Tibial nerve (tissue), 4 donors: ENCODE results near the gene YIPF7. TPM values are rescaled to one million over a fixed set of nuclear protein-coding genes. Genes with fewer than 3 reads are reported as not detected.
A peak's percentile ranks its signal among the peaks of the same experiment; 100 is the strongest.

Experiments
- DNase-seq, 2 donors: peaks; one replicate each; pipeline ENCODE4 v3.0.0-alpha.2; 2019; ENCODE audit warnings: low spot score in 2 of 2
- H3K27ac ChIP-seq, 4 donors: fragments of 200-600 bp; sonication (generic) in 3 of 4; one replicate each; pipeline ENCODE4 v1.5.1; 2017 to 2019; ENCODE audit warnings: mild to moderate bottlenecking in 1 of 4
- H3K27me3 ChIP-seq, 2 donors: fragments of 200-600 bp; sonication (generic) in 1 of 2; one replicate each; pipeline versions ENCODE4 v1.5.1 to v1.6.0; 2017 to 2019
- H3K36me3 ChIP-seq, 3 donors: fragments of 200-600 bp; sonication (generic); one replicate each; pipeline ENCODE4 v1.5.1; 2018 to 2019
- H3K4me1 ChIP-seq, 4 donors: fragments of 200-600 bp; sonication (generic) in 3 of 4; one replicate each; pipeline ENCODE4 v1.5.1; 2017 to 2019
- H3K4me3 ChIP-seq, 4 donors: fragments of 200-600 bp; sonication (generic) in 3 of 4; one replicate each; pipeline ENCODE4 v1.5.1; 2017 to 2019; ENCODE audit warnings: mild to moderate bottlenecking in 1 of 4, moderate library complexity in 1 of 4
- H3K9me3 ChIP-seq, 4 donors: fragments of 200-600 bp; sonication (generic) in 3 of 4; one replicate each; pipeline ENCODE4 v1.5.1; 2017 to 2019
- EP300 ChIP-seq, 2 donors: sonication (generic); formaldehyde crosslinking; IDR thresholded peaks; one replicate each; pipeline ENCODE4 v1.6.1; 2017; ENCODE audit warnings: antibody characterized with exemption in 2 of 2, mild to moderate bottlenecking in 1 of 2
- POLR2A ChIP-seq, 2 donors: fragments of 450-650 bp; IDR thresholded peaks; one replicate each; pipeline ENCODE4 v1.6.1; 2017; ENCODE audit warnings: antibody characterized with exemption in 2 of 2, mild to moderate bottlenecking in 2 of 2, moderate library complexity in 2 of 2
- WGBS, 2 donors: methylation state at CpG; one replicate each; pipeline ENCODE4 v1.1.5; 2018; 5-methylcytosine and 5-hydroxymethylcytosine counted together
- total RNA-seq, 4 donors: library from RNA; depleted of rRNA; stranded (reverse); fragments of >200 nt; gene quantifications; one replicate each; pipeline ENCODE4 v1.1.0, GENCODE V29; 2016
- TF ChIP-seq, protein P1 (sequence below), 5 experiments: fragments of 200-600 bp in 3 of 5; fragments of 450-650 bp in 2 of 5; sonication (generic) in 3 of 5; IDR thresholded peaks; one replicate each; pipeline ENCODE4 v1.5.1; 2016 to 2019; ENCODE audit warnings: antibody characterized with exemption in 5 of 5, mild to moderate bottlenecking in 3 of 5, moderate library complexity in 2 of 5

The YIPF7 gene
- total RNA-seq: 1 to 10 TPM in 1 of 4 donors, under 1 TPM in 1, not detected in 2; 0.98 to 2.0 TPM

DNA sequence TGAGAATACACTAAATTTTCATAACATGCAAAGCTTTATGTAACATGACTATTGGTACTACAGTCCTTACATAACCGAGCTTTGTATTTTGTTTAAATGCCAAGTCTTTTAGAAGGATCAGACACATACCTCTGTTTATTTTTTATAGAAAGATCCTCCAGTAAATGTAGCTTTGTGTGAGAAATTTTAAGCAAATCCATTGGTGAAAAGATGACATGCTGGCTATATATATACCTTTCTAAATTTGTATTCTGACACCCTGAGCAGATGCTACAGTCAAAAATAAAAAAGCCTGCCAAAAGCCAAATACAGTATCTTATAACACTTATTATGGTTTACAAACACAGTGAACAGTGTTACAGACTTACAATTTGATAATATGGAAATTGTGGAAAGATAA is at the start of gene YIPF7:
TSS of gene YIPF7 (minus strand) at position 201 of the 400 bp plus-strand sequence. CDS start 1,525 bp downstream, outside the sequence.
- H3K27me3 ChIP-seq: no peaks in the 10 kb centered on the region
- DNase-seq: no peak
- no peaks in the 10 kb centered on the region for H3K4me1 ChIP-seq
- no peak within 1 kb of the TSS for H3K27ac ChIP-seq
- no peak for TF ChIP-seq EP300 (IDR thresholded peaks at IDR 0.05)
- no peak for TF ChIP-seq POLR2A (IDR thresholded peaks at IDR 0.05)
- TF ChIP-seq, protein P1, sequence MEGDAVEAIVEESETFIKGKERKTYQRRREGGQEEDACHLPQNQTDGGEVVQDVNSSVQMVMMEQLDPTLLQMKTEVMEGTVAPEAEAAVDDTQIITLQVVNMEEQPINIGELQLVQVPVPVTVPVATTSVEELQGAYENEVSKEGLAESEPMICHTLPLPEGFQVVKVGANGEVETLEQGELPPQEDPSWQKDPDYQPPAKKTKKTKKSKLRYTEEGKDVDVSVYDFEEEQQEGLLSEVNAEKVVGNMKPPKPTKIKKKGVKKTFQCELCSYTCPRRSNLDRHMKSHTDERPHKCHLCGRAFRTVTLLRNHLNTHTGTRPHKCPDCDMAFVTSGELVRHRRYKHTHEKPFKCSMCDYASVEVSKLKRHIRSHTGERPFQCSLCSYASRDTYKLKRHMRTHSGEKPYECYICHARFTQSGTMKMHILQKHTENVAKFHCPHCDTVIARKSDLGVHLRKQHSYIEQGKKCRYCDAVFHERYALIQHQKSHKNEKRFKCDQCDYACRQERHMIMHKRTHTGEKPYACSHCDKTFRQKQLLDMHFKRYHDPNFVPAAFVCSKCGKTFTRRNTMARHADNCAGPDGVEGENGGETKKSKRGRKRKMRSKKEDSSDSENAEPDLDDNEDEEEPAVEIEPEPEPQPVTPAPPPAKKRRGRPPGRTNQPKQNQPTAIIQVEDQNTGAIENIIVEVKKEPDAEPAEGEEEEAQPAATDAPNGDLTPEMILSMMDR (IDR thresholded peaks at IDR 0.05): no peak
- no peaks in the 10 kb centered on the region for H3K9me3 ChIP-seq
- no peaks in the 10 kb centered on the region for H3K36me3 ChIP-seq
- WGBS, 2 donors: 70 to 82% methylated on average over 1 of the region's 1 CpG
- H3K4me3 ChIP-seq: no peak within 1 kb of the TSS

DNA sequence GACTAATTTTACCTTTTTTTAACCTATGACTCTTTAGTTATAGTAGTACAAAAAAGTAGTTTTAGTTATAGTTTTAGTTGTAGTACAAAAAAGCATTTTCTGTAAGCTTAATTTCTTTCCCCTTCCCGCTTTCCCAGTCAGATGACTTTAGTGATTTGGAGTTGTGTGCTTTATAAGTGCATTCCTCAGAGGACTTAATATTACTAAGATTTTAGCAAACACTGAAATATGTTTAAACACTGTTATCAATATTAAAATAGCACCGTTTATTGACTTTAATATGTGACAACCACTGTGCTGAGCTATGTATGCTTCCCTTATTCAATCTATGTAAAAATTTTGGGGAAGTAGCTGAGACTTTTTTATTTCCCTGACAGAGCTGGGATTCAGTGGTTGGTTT is 49.6 kb upstream of the YIPF7 start:
- peaks cover 0 to 73% (median 6%) of the 10 kb centered on the region in 3 donors for H3K36me3 ChIP-seq

DNA sequence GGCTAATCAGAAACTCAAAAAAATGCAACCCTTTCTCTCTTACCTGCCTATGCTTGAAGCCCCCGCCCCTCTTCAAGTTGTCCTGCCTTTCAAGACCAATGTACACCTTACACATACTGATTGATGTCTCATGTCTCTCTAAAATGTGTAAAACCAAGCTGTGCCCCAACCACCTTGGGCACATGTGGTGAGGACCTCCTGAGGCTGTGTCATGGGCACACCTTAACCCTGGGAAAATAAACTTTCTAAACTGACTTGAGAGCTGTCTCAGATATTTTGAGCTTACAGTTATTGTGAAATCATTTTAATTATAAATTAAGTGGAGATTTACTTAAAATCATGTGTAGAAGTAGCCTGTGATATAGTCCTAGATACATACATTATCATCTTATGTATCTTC is 49.0 kb upstream of the YIPF7 start:
- H3K9me3 ChIP-seq: no peaks in the 10 kb centered on the region
- H3K36me3 ChIP-seq: peaks cover 0 to 79% (median 6%) of the 10 kb centered on the region in 3 donors
- TF ChIP-seq, protein P1 (IDR thresholded peaks at IDR 0.05): no peak
- no peak for TF ChIP-seq EP300 (IDR thresholded peaks at IDR 0.05)
- no peak for TF ChIP-seq POLR2A (IDR thresholded peaks at IDR 0.05)
- no peaks in the 10 kb centered on the region for H3K27me3 ChIP-seq
- DNase-seq: no peak
- 91 to 94% methylated on average over 1 of the region's 1 CpG for WGBS, 2 donors
- H3K27ac ChIP-seq: no peak overlapping the region
- no peaks in the 10 kb centered on the region for H3K4me1 ChIP-seq
- H3K4me3 ChIP-seq: no peak overlapping the region

More for the DNA sequence above, 49.6 kb upstream of the YIPF7 start:
- DNase-seq: no peak
- 91 to 95% methylated on average over 2 of the region's 2 CpGs for WGBS, 2 donors
- H3K27me3 ChIP-seq: no peaks in the 10 kb centered on the region
- H3K9me3 ChIP-seq: no peaks in the 10 kb centered on the region
- TF ChIP-seq POLR2A (IDR thresholded peaks at IDR 0.05): no peak
- TF ChIP-seq, protein P1 (IDR thresholded peaks at IDR 0.05): no peak
- no peak overlapping the region for H3K27ac ChIP-seq
- H3K4me3 ChIP-seq: no peak overlapping the region
- H3K4me1 ChIP-seq: no peaks in the 10 kb centered on the region

DNA sequence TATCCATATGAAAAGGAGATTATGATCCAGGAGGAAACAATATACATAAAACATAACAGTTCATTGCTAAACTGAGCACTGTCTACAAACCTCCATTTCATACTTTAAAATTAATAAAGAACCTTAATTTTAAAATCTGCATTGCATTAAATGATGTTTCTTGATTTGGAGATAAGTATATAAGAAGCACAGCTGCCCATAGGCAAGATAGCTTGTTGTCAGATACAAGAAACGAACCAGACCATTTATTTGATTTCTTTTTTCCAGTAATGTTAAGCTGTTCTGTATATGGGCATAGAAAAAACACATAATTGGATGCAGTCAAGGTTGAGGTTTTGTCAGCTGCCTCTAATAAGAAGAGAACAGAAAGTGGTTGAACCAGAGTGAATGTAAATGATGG is 33.2 kb upstream of the YIPF7 start:
- Histone ChIP-seq H3K9me3 (no peaks in the 10 kb centered on the region), H3K27ac (no peak overlapping the region), H3K4me1 (peaks cover 0 to 19% (median 11%) of the 10 kb centered on the region in 4 donors), H3K36me3 (peaks cover 0 to 65% (median 14%) of the 10 kb centered on the region in 3 donors), H3K27me3 (no peaks in the 10 kb centered on the region), H3K4me3 (no peak overlapping the region)
- 86 to 93% methylated on average over 1 of the region's 1 CpG for WGBS, 2 donors
- TF ChIP-seq EP300 (IDR thresholded peaks at IDR 0.05) (no peak), POLR2A (IDR thresholded peaks at IDR 0.05) (no peak)
- TF ChIP-seq, protein P1 (IDR thresholded peaks at IDR 0.05): no peak
- DNase-seq: no peak

DNA sequence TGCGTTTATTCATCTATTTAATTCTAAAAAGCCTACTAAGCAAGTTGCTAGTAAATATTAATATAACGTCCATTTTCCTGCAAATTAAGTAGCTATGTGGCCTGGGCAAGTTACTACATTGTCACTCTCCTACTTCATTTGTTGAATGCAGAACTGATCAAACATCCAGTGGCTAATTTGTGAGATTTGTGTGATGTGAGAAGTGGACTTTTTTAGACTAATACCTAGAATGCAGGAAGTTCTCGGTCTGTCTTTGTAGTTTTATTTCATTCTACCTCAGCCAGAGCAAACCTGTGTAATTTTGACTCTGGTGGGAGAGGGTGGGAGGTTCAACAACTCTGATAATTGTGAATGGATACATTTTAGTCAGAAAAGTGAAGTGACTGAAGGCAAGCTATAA is 27.6 kb upstream of the YIPF7 start:
- Histone ChIP-seq H3K27ac (peak overlapping the region in 3 of 4 donors; percentile 88 to 95 (median 95)), H3K4me1 (peaks cover 0 to 34% (median 17%) of the 10 kb centered on the region in 4 donors), H3K36me3 (peaks cover 0 to 14% (median 3%) of the 10 kb centered on the region in 3 donors), H3K9me3 (no peaks in the 10 kb centered on the region), H3K4me3 (peak overlapping the region; percentile 55 to 87 (median 80)), H3K27me3 (no peaks in the 10 kb centered on the region)
- WGBS, 2 donors: 7% methylated on average over 3 of the region's 3 CpGs
- DNase-seq: no peak
- TF ChIP-seq POLR2A (IDR thresholded peaks at IDR 0.05) (no peak), EP300 (IDR thresholded peaks at IDR 0.05) (no peak)
- TF ChIP-seq, protein P1 (IDR thresholded peaks at IDR 0.05): no peak
